NCI-H2107 treated with DMSO at 0.1 percent for 48 hours (cell line): ENCODE measurements around the gene CSTB.

Experiments used
- DNase-seq: peaks from one replicate; lab custom pipeline; 2025; ENCODE audit not compliant: unreplicated experiment; lab: John Stamatoyannopoulos, UW

CSTB gene

GRCh38 chr21:43811262-43812105 lies 35.4 kb upstream of the CSTB start:
- peak; percentile 13 for DNase-seq

GRCh38 chr21:43810505-43811261 lies 34.6 kb upstream of the CSTB start:
- peak; percentile 65 for DNase-seq

DNA sequence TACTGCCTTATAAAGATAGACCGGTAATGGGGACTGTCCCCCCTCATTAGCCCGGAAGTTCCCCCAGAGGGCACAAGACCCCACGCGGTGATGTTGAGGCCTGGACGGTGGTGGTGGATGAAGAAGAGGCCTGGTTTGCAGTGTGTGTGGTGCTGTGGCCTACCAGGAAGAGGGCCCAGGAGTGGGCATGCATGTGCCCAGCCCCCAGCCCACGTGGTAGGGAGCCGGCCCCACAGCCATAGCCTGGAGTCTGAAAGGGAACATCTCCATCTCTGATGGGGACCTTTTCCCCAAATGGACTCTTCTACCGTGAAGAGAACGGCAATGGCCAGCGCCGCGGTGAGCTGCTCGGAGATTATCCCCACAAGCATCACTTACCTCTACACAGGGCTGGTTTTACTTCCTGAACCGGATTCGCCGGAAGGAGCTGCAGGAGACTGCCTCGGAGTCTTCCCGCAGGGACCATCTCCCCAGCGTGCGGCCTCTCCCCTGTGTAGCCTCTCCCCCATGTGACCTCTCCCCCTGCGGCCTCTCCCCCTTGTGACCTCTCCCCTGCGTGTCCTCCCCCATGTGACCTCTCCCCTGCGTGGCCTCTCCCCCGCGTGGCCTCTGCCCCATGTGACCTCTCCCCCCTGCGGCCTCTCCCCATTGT lies 33.9 kb upstream of the CSTB start:
- DNase-seq: no peak

DNA sequence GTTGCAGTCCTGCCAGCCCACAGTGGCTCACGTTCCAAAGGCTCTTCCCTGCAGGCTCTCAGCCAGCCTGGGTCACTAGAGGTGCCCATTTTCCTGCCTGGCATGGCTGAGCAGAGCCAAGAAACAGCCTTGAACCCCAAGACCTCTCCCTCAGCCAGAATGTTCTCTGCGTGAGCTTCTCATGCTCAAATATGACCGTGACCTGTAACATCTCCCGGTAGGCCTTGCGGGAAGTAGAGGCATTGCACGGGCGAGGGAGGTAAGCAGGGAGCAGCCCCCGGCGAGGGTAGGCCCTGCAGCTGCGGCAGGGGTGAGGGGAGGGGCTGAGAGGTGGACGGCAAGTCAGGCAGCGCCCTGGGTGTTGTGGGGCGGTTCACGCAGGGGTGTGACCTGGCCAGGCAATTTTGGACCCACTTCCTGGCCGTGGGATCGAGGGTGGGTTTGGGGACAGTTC lies 33.3 kb upstream of the CSTB start:
- DNase-seq: no peak

- no peak for DNase-seq
Measured at GRCh38 chr21:43808832-43809251, 32.7 kb upstream of the CSTB start.

GRCh38 chr21:43808367-43808766 lies 32.3 kb upstream of the CSTB start:
- no peak for DNase-seq

DNA sequence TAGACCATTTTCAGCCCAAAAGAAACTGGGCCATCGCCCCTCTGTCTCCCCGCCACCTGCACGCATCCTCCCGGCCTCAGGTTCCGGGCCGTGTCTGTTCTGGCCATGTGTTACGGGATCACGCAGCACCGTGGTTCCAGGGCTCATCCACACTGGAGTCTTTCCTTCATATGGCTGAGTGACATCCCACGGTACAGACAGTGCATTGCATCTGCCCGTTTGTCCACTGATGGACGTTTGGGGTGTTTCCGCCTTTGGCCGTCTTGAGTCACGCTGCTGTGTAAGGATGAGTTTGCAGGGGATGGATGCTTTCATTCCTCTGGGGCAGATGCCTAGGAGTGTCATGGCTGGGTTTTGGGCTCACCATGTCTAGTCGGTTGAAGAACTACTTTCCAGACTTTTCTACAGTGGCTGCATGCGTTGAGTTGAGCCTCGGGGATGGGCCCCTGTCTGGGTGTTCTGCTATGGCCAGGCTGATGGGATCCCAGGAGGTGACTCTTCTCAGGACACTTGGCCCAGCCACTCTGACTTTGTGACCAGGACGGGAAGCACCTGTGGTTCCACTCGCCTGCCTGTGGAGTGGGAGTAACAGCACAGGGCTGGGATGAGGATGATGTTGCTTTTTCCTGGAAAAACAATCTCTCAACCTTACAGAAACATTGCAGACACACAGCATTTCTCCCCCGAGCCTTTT lies 30.1 kb upstream of the CSTB start:
- no peak for DNase-seq

DNA sequence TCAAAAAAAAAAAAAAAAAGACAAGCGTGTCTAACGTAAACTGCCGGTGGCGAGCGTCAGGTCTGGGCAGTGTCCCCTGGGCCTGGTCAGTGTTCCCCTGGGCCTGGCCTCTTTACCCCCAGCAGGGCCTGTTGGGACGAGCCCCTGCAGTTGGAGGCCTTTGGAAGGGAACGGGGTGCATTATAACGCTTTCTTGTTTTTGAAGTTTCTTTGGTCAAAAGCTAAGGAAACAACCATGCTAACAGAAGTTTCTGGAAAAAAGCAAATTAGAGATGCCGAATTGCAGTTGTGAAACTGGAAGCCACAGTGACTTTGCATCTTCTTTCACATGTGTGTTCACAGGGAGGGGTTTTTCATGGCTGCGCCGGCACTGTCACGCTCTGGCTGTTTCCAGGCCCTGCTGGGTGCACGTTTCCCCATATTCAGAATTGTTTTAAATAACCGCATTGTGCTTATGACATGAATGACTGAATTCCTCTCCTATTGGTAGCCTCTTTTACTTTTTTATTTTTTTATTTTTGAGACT lies 29.2 kb upstream of the CSTB start:
- no peak for DNase-seq

DNA sequence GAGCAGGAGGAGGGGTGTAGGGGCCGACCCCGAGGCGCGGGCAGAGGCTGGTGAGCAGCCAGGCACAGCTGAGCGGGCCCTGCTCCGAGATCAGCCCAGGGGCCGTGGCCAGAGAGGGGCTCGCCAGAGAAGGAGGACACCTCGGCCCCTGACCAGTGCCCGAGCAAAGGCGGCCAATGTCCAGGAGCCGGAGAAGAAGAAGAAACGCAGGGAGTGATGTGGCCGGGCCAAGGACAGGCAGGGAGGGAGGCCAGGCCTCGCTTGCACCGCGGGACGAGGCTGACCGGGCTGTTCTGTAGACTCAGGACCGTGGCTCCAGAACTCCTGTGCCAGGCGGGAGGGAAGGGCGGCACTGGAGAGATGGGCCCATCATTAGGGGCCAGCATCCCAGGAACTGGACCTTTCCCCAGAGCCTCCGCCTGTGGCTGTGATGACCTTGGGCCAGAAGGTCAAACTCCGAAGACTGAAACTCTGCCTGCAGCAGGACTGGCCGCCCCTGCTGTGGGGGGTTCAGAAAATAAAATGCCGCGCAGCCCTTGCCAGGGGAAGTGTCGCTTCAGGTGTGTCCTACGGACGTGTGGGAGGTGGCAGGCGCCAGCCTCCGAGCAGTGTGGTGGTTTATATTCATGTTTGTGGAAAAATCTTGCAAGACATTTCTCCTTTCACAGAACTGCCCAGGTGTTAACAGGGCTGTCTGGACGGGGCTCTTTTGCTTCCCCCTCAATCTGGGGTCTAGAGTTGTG lies 27.6 kb upstream of the CSTB start:
- DNase-seq: no peak

- no peak for DNase-seq
Measured at GRCh38 chr21:43802713-43803313, 26.7 kb upstream of the CSTB start.

GRCh38 chr21:43801006-43801783 lies 25.1 kb upstream of the CSTB start:
- DNase-seq: no peak

DNA sequence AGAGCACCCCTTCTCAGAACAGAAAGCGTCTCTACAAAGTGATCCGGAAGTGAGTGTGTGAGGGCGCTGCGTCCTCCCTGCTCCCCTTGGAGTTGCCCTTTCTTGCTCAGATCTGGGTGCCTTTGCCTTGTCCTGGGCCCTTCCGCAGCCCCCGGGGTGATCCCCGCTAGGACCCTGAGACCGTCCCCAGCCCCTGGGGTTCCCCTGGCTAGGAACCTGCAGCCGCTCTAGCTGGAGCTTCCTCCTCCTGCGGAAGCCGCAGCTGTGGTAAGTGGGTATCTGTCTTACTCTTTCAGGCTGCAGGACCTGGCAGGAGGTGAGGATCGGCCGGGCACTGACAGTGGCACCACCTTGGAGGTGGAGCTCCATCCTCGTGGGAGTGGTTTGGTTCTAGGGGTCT lies 24.5 kb upstream of the CSTB start:
- no peak for DNase-seq

DNA sequence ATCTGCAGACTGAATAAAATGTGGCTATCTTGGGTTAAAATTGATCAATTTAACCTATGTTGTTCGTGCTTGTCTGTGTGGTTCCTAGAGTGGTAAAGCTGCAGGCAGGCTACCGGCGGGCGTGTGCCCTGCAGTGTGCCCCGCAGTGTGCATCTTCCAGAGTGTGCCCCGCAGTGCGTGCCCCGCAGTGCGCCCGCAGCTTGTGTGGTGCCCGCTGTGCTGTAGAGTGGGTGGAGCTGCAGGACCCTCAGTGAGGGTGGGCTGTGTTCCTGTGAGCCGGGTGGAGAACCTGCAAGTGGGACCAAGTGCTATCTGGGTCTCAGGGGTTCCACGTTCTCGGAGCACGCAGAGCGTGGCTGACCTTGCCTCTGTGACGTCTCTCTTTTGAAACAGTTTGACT lies 24.0 kb upstream of the CSTB start:
- DNase-seq: no peak

DNA sequence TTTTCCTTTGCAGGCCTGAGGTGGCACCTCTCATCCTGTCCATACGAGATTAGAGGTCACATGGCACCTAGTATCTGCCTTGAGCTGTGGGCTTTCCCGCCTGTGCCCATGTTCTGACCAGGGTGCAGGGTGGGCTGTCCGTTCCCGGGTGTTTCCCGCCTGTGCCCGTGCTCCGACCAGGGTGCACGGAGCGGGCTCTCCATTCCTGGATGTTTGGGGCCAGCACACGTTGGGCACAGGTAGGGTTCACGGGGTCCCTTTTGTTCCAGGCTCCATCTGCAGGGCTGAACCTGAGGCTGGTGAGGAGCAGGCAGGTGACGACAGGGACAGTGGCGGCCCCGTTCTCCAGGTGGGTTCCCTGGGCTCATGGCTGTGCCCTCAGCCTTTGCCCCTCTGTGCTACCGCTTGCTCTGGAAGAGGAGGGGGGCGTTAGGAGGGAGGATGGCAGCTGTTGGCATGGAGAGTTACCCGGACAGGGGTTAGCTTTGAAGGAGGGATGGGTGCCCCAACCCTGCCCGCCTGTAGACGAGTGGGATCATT lies 23.3 kb upstream of the CSTB start:
- no peak for DNase-seq

GRCh38 chr21:43797925-43798715 lies 22.0 kb upstream of the CSTB start:
- DNase-seq: no peak

- DNase-seq: no peak
Measured at GRCh38 chr21:43797415-43797814, 21.3 kb upstream of the CSTB start.

DNA sequence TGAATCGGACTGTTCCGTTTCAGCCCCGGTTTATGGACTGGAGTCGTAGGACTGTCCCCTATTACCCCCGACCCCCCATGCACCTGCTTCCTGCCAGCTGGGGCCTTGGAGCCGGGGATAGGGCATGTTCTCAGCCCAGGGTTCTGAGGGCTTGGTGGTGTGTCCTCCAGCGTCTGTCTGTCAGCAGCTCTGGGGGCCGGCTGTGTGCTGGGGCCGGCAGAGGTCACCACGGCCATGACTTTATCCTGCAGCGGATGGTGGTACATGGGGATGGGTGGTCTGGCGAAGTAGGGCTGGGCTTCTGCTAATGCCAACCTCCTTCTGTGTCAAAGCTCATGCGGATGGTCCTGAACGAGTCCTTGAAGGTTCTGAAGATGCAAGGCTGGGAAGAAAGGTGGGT lies 18.7 kb upstream of the CSTB start:
- DNase-seq: no peak

DNA sequence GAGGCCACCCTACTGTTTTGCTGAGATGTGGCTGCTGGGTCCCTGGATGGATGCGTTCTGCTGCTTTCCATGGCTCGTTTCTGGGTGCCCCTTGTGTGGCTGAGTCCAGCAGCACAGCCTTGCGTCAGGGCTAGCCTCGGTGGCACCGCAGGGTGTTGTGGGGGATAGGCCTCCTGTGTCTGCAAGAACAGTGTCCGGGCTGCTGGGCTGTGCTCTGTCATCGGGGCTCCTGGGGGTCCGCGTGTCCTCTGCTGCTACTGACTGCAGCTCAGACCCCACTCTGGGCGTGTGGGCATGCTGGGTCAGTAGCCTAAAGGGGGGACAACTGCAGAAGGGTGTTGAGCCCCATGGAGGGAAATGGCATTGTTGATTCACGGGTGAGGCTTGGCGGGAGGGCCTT lies 18.2 kb upstream of the CSTB start:
- DNase-seq: no peak
